IMR-90 (cell line): Measurements from ENCODE around the gene ARHGAP18. TPM values are rescaled to one million over a fixed set of nuclear protein-coding genes. Genes with fewer than 3 reads are reported as not detected.

ENCODE experiments used
- ATAC-seq: fragments of 200-7000 bp; cut with Tn5 transposase; 2 replicates; pipeline ENCODE4 v1.9.1; 2020; ENCODE audit warnings: low read depth, mild to moderate bottlenecking, moderate library complexity
- BruUV-seq: library from RNA; stranded (reverse); fragments of 400-500 nt; replicated peaks from 2 replicates; lab custom pipeline; 2021; lab: Mats Ljungman, UMichigan
- CTCF ChIA-PET: fragments of 300-600 bp; formaldehyde crosslinking; extraction: SDS; loops from one replicate; lab custom pipeline; 2021; ENCODE audit warnings: antibody characterized with exemption; lab: Yijun Ruan, JAX
- POLR2A ChIA-PET: fragments of 300-600 bp; sonication (Branson Sonifier 250); formaldehyde crosslinking; loops from one replicate; lab custom pipeline; 2022; ENCODE audit warnings: antibody characterized with exemption; ENCODE audit not compliant: unreplicated experiment; lab: Charles Lee
- DNase-seq: peaks from one replicate; pipeline ENCODE4 v3.0.0; 2013
- H2AFZ ChIP-seq: replicated peaks from 2 replicates; pipeline ENCODE3; 2013; ENCODE audit warnings: low read length, mild to moderate bottlenecking; ENCODE audit not compliant: poor library complexity
- H2AK5ac ChIP-seq: 2 replicates; pipeline ENCODE4 v1.6.1; 2013; ENCODE audit warnings: low read depth, low read length, inconsistent platforms
- H2AK9ac ChIP-seq: replicated peaks from 2 replicates; pipeline ENCODE3; 2013; ENCODE audit warnings: mild to moderate bottlenecking, low read depth, low read length, moderate library complexity; ENCODE audit not compliant: poor library complexity
- H2BK120ac ChIP-seq: 2 replicates; pipeline ENCODE4 v1.6.1; 2013; ENCODE audit warnings: low read depth, low read length, inconsistent platforms
- H2BK15ac ChIP-seq: 3 replicates; pipeline ENCODE4 v1.6.1; 2013; ENCODE audit warnings: low read depth, low read length, inconsistent platforms
- H2BK20ac ChIP-seq: 2 replicates; pipeline ENCODE4 v1.6.1; 2013; ENCODE audit warnings: low read depth, mild to moderate bottlenecking, inconsistent platforms, low read length, moderate library complexity
- H2BK5ac ChIP-seq: 2 replicates; pipeline ENCODE4 v1.6.1; 2013; ENCODE audit warnings: mild to moderate bottlenecking, low read depth, low read length, inconsistent platforms; ENCODE audit not compliant: poor library complexity, severe bottlenecking
- H3K14ac ChIP-seq: replicated peaks from 2 replicates; pipeline ENCODE4 v1.6.1; 2013; ENCODE audit warnings: low read depth, low read length, inconsistent platforms
- H3K18ac ChIP-seq: 2 replicates; pipeline ENCODE4 v1.6.1; 2013; ENCODE audit warnings: low read depth, low read length, control low read depth
- H3K23ac ChIP-seq: 2 replicates; pipeline ENCODE4 v1.6.1; 2013; ENCODE audit warnings: low read depth, low read length, inconsistent platforms
- H3K27ac ChIP-seq: 2 replicates; pipeline ENCODE4 v1.5.1; 2013; ENCODE audit warnings: mild to moderate bottlenecking, control low read depth, low read length; ENCODE audit not compliant: insufficient read depth
- H3K27me3 ChIP-seq: 2 replicates; pipeline ENCODE4 v1.6.1; 2013; ENCODE audit warnings: low read length; ENCODE audit not compliant: control insufficient read depth, insufficient read depth
- H3K36me3 ChIP-seq: 2 replicates; pipeline ENCODE4 v1.6.1; 2013; ENCODE audit warnings: low read length, mixed read lengths; ENCODE audit not compliant: control insufficient read depth, insufficient read depth
- H3K4ac ChIP-seq: 2 replicates; pipeline ENCODE4 v1.6.1; 2013; ENCODE audit warnings: low read depth, low read length, inconsistent platforms
- H3K4me1 ChIP-seq: 2 replicates; pipeline ENCODE4 v1.6.1; 2013; ENCODE audit warnings: low read length, mixed read lengths; ENCODE audit not compliant: control insufficient read depth, insufficient read depth
- H3K4me2 ChIP-seq: 2 replicates; pipeline ENCODE4 v1.6.1; 2013; ENCODE audit warnings: low read depth, mild to moderate bottlenecking, control low read depth, low read length, moderate library complexity
- H3K4me3 ChIP-seq: 2 replicates; pipeline ENCODE4 v1.5.1; 2013; ENCODE audit warnings: low read depth, mild to moderate bottlenecking, control low read depth, low read length, moderate library complexity; ENCODE audit not compliant: insufficient read depth
- H3K56ac ChIP-seq: 2 replicates; pipeline ENCODE4 v1.6.1; 2013; ENCODE audit warnings: low read length, inconsistent platforms; ENCODE audit not compliant: insufficient read depth; ENCODE audit errors: extremely low read depth
- H3K79me1 ChIP-seq, 2 experiments: 2 replicates each; pipeline ENCODE4 v1.6.1; 2013; ENCODE audit warnings: low read length in 2 of 2, inconsistent platforms in 1 of 2, low read depth in 1 of 2
- H3K9ac ChIP-seq: 2 replicates; pipeline ENCODE4 v1.6.1; 2013; ENCODE audit warnings: low read depth, low read length, control low read depth
- H3K9me1 ChIP-seq: 2 replicates; pipeline ENCODE4 v1.6.1; 2013; ENCODE audit warnings: low read length, inconsistent platforms; ENCODE audit not compliant: insufficient read depth
- H3K9me3 ChIP-seq: 2 replicates; pipeline ENCODE4 v1.6.1; 2013; ENCODE audit warnings: low read length; ENCODE audit not compliant: control insufficient read depth, insufficient read depth
- H4K20me1 ChIP-seq: 2 replicates; pipeline ENCODE4 v1.6.1; 2013; ENCODE audit warnings: low read length, inconsistent platforms; ENCODE audit not compliant: insufficient read depth
- H4K5ac ChIP-seq: 2 replicates; pipeline ENCODE4 v1.6.1; 2013; ENCODE audit warnings: mild to moderate bottlenecking, low read depth, low read length, control low read depth
- H4K8ac ChIP-seq, 2 experiments: 2 replicates each; pipeline ENCODE4 v1.6.1; 2013; ENCODE audit warnings: low read depth in 2 of 2, low read length in 2 of 2, control low read depth in 1 of 2, inconsistent platforms in 1 of 2
- H4K91ac ChIP-seq: 2 replicates; pipeline ENCODE4 v1.6.1; 2013; ENCODE audit warnings: low read depth, low read length, inconsistent platforms; ENCODE audit not compliant: insufficient read depth
- BHLHE40 ChIP-seq: fragments of 150-350 bp; IDR thresholded peaks from 2 replicates; pipeline ENCODE4 v1.6.1; 2016; ENCODE audit warnings: mild to moderate bottlenecking, low read depth, low read length
- CEBPB ChIP-seq: IDR thresholded peaks from 2 replicates; pipeline ENCODE4 v1.6.1; 2012; ENCODE audit warnings: low read depth, low read length, improper control_type of control experiment
- CHD1 ChIP-seq: IDR thresholded peaks from 2 replicates; pipeline ENCODE4 v1.6.1; 2012; ENCODE audit warnings: low read depth, low read length, improper control_type of control experiment
- CTCF ChIP-seq: conservative IDR thresholded peaks from 2 replicates; pipeline ENCODE4 v1.5.1; 2012; ENCODE audit warnings: mild to moderate bottlenecking, low read depth, low read length, improper control_type of control experiment
- NFE2L2 ChIP-seq: fragments of 150-350 bp; IDR thresholded peaks from 2 replicates; pipeline ENCODE4 v1.6.1; 2016; ENCODE audit warnings: low read depth, mild to moderate bottlenecking, low read length
- POLR2A ChIP-seq: IDR thresholded peaks from 2 replicates; pipeline ENCODE4 v1.6.1; 2012; ENCODE audit warnings: mild to moderate bottlenecking, low read depth, low read length
- RAD21 ChIP-seq: IDR thresholded peaks from 2 replicates; pipeline ENCODE4 v1.6.1; 2012; ENCODE audit warnings: low read length, improper control_type of control experiment
- RCOR1 ChIP-seq: IDR thresholded peaks from 2 replicates; pipeline ENCODE4 v1.6.1; 2012; ENCODE audit warnings: mild to moderate bottlenecking, low read length, improper control_type of control experiment; ENCODE audit not compliant: insufficient replicate concordance
- SMC3 ChIP-seq: fragments of 150-350 bp; IDR thresholded peaks from 2 replicates; pipeline ENCODE4 v1.6.1; 2016; ENCODE audit warnings: low read depth, mild to moderate bottlenecking, antibody characterized with exemption, low read length, moderate library complexity
- WGBS, 2 experiments: methylation state at CpG; one replicate each; pipeline versions ENCODE4 v1.1.5 to v1.1.7; 2013; ENCODE audit warnings: missing lambda C conversion rate in 2 of 2; ENCODE audit not compliant: insufficient read length in 1 of 2; ENCODE audit errors: extremely low coverage in 2 of 2; 5-methylcytosine and 5-hydroxymethylcytosine counted together
- dilution Hi-C: fragments of 300-500 bp; cut with HindIII; formaldehyde crosslinking; loops from one replicate; pipeline ENCODE4 v1.14.3; 2018; ENCODE audit warnings: low sequenced_read_pairs; ENCODE audit not compliant: unreplicated experiment
- in situ Hi-C: fragments of 300-500 bp; cut with MboI; formaldehyde crosslinking; loops from 3 replicates; pipeline ENCODE4 v1.14.3; 2019; ENCODE audit warnings: low sequenced_read_pairs, inconsistent platforms, mixed read lengths
- intact Hi-C: fragments of 100-400 bp; cut with micrococcal nuclease; formaldehyde crosslinking; loops from 2 replicates; pipeline ENCODE4 v1.10.0; 2022
- polyA plus RNA-seq, 3 experiments: library from polyadenylated mRNA; depleted of rRNA; stranded (reverse); fragments of >200 nt; gene quantifications; 2 replicates each; pipeline ENCODE4 v1.2.3, GENCODE V29; 2012; ENCODE audit warnings: low replicate concordance in 1 of 3
- total RNA-seq: library from RNA; depleted of rRNA; stranded (reverse); fragments of >200 nt; gene quantifications from 2 replicates; pipeline ENCODE4 v1.2.3, GENCODE V29; 2012

The ARHGAP18 gene
- total and polyA plus RNA-seq, 2 of the 4 experiments (the other 2 are of a cell fraction) = 6.2 to 17.0 TPM

- H3K9ac ChIP-seq = no peak overlapping the region
- no peak overlapping the region for H3K4me2 ChIP-seq
- no CpG with 5 or more reads among the region's 6 CpGs for WGBS, 2 experiments
- peak; percentile 91 for ATAC-seq
- no peak overlapping the region for H3K18ac ChIP-seq
- H3K9me1 ChIP-seq = no peaks in the 10 kb centered on the region
- DNase-seq = peak; percentile 84
- no peak overlapping the region for H3K56ac ChIP-seq
- no peaks in the 10 kb centered on the region for H3K36me3 ChIP-seq
- peak overlapping the region in 1 of 2 experiments; percentile 52; a peak in 1 of 4 replicates for H4K8ac ChIP-seq
- BruUV-seq = no TSS peak
- no peaks in the 10 kb centered on the region for H3K27me3 ChIP-seq
- TF ChIP-seq CTCF (peak; percentile 92), BHLHE40 (no peak), NFE2L2 (no peak), RCOR1 (no peak), SMC3 (peak; percentile 95), POLR2A (0 out of 2 replicates have a peak, but pooled peaks have one; percentile 23), CEBPB (no peak), CHD1 (no peak), RAD21 (peak; percentile 94)
- H4K20me1 ChIP-seq = no peaks in the 10 kb centered on the region
- 0 out of 2 replicates have a peak overlapping the region, but pooled peaks have one; percentile 8 for H2BK20ac ChIP-seq
- dilution Hi-C loops (no loop called here), intact Hi-C loops (loop anchor here (1.0 to 10.0 kb wide), 7 partner anchors 69 to 423 kb away; partner anchors contain the start of gene TMEM244), in situ Hi-C loops (loop anchor here (5.0 kb wide), 1 partner anchor 74 kb away; no protein-coding TSS in a partner anchor)
- no peak overlapping the region for H2AFZ ChIP-seq
- ChIA-PET POLR2A (no interaction called here), CTCF (interaction anchor here (0.7 to 1.9 kb wide), 13 partner anchors 9 to 418 kb away, joined by 3 to 6 read pairs (median 3); no protein-coding TSS in a partner anchor)
- H3K4me1 ChIP-seq = no peaks in the 10 kb centered on the region; the same call in 1 of the 2 replicates
- H2BK120ac ChIP-seq = peak overlapping the region; percentile 58; the same call in 1 of the 2 replicates
- peak overlapping the region; percentile 18 for H2BK5ac ChIP-seq
- H3K4ac ChIP-seq = peak overlapping the region; percentile 45
- H2AK9ac ChIP-seq = no peak overlapping the region
- peak overlapping the region; percentile 82; the same call in 1 of the 3 replicates for H2BK15ac ChIP-seq
- H3K4me3 ChIP-seq = no peak overlapping the region
- peak overlapping the region; percentile 68; the same call in 1 of the 2 replicates for H4K5ac ChIP-seq
- H3K9me3 ChIP-seq = no peaks in the 10 kb centered on the region
- peak overlapping the region; percentile 27; the same call in 1 of the 2 replicates for H4K91ac ChIP-seq
- H2AK5ac ChIP-seq = peak overlapping the region; percentile 48; the same call in 1 of the 2 replicates
- no peak overlapping the region for H3K23ac ChIP-seq
- H3K27ac ChIP-seq = no peak overlapping the region
- H3K14ac ChIP-seq = no peak overlapping the region
- H3K79me1 ChIP-seq = no peaks in the 10 kb centered on the region
Observed at GRCh38 chr6:129598244-129599187, 111.5 kb downstream of the ARHGAP18 start.
